SKM-1 treated with dmso at 0.1 percent for 144 hours (cell line): ENCODE measurements around the gene PHLDB2.

ENCODE experiments used
- DNase-seq: peaks from one replicate; lab custom pipeline; 2025; ENCODE audit not compliant: unreplicated experiment; lab: John Stamatoyannopoulos, UW

Gene PHLDB2

DNA sequence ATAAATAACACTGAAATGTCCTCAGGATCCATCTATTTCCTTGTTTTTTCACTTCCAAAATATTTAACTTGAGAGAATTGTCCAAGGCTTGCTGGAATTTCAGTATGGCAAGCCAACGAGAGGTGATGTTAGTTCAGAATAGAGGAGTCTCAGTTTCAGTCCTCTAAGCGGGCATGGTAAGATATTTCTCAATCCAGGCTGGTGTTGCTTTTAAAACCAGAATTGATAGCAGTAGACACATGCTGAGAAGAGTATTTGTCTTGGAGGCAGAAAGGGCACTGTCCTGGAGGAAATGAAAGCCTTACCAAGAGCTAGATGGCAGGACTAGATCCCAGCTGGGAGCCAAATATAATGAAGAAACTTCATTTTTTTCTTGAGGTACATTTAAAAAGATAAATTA lies 23.1 kb downstream of the PHLDB2 start:
- no peak for DNase-seq

DNA sequence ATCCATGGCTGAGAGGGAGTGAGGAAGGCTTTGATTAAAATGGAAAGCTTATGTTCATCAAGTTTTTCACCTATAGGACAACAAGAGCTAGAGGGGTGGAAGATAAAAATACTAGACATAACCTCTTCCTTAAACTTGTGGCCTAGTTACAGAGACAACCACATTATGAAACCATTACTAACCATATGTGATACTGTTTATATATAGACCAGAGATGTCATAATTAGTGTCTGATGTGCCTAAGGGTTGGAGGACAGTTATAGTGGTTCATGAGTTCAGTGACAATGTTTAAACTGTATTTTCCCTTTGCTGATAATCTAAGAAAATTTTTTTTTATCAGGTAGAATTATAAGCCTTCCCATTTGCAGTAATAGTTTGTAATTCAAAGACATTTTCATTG lies 23.7 kb downstream of the PHLDB2 start:
- no peak for DNase-seq

DNA sequence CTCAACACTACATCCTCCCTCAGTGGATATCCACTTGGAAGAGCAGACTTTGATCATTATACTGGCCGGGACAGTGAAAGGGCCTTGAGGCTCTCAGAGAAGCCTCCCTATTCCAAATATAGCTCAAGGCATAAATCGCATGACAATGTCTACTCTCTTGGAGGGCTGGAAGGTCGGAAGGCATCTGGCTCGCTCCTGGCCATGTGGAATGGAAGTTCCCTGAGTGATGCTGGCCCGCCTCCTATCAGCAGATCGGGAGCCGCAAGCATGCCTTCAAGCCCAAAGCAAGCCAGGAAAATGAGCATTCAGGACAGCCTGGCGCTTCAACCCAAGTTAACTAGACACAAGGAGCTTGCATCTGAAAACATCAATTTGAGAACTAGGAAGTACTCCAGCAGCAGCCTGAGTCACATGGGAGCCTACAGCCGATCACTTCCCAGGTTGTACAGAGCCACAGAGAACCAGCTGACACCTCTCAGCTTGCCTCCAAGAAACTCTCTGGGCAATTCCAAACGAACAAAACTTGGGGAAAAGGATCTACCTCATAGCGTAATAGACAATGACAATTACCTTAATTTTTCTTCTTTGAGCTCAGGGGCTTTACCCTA lies 25.4 kb downstream of the PHLDB2 start:
- DNase-seq: no peak

DNA sequence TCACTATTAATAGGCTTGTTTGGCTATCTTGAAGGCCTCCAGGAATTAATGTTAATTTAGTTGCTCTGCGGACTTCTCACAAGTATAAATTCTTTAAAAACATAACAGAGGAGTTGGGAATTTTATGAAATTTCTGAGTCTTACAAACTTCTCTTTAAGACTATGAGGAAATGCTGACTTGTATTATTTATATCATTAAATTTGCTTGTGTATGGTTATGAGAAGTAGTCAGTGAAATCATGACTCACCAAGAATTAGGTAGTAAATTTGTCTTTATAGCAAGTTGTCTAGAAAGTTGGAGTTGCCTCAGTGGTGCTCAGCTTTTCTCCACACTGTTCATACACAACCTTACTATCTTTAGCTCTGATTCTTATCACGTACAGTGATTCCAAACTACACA lies 26.5 kb downstream of the PHLDB2 start:
- DNase-seq: no peak

DNA sequence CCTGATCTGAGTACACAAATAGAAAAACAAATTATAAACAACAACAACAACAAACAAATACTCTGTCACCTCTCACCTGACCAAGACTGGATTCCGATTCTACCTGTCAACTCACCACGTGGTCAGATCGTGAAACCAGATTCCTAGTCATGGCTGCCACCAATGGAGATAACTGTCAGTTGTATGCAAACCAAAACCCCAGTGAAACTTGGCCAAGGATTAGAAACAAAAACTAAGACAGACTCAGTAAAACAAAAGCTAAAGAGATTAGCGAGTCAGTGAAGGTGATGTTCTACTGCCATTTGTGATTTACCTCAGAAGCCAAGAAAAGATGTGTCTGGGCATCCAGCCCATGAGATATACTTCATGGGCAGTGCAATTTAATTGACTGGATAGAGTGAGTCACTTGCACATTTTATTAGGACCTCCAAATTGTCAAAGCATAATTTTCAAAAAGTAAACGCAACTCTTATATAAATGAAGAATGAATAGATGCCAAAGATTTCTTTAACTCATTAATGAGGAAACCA lies 31.1 kb downstream of the PHLDB2 start:
- DNase-seq: no peak

DNA sequence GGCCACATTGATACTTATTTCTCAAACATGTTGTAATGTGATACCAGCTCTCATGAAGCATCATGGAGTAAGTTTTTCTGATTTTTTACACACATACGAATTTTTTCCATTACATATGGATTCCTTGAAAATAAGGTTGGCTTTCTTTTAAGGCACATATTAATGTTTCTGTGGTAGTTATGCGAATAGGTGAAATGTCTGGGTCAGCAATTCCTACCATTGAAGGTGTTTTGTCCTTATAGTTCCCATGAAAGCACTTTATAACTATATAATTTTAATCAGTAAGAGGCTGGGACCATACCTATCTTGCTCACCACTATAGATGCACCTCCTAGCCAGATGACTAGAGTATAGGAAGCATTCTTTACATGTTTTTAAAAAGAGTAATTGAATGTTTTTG lies 33.0 kb downstream of the PHLDB2 start:
- DNase-seq: no peak

DNA sequence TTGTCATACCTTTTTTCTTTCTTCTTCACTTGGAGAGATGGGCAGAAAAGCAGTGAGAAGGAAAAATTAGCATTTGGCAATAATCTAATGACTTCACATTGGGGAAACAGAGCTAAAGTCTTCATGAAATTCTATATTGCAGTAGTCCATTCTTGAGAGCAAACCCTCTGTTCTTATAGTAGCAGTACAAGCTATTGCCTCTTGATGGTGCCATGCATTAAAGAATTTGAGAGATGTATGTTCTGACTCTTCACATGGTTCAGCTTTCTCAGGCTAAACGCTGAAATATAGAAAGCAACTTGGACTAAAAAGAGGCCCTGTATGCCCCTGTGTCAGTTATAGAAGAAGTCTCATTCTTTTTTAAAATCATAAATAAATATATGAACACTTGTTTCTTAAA lies 36.0 kb downstream of the PHLDB2 start:
- DNase-seq: no peak

DNA sequence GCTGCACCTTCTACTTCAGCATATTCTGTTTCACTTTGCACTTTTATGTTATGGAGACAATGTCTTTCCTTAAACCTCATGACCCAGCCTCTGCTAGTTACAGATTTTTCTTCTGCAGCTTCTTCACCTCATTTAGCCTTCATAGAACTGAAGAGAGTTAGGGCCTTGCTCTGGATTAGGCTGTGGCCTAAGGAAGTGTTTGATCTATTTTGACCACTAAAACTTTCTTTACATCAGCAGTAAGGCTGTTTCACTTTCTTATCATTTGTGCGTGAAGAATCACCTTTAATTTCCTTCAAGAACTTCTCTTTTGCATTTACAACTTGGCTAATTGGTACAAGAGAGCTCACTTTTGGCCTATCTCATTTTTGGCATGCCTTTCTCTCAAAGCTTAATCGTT lies 40.9 kb downstream of the PHLDB2 start:
- DNase-seq: no peak

DNA sequence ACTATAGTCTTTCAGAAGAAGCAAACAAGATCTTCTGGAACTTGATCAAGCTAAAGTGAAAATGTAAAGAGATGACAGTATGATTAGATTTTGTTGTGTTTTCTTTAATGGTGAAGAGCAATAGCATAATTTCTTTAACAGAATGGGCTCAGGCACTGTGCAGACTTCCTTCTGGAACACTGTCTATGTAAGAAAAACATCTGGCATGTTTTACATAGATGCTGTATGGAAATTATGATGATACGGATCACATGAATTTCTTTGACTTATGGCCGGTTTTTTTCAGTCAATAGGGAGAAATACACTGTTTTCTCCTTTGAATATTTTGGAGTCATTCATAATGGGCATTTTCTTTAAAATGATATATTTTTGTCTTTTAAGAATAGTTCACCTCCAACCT lies 42.6 kb downstream of the PHLDB2 start:
- no peak for DNase-seq

DNA sequence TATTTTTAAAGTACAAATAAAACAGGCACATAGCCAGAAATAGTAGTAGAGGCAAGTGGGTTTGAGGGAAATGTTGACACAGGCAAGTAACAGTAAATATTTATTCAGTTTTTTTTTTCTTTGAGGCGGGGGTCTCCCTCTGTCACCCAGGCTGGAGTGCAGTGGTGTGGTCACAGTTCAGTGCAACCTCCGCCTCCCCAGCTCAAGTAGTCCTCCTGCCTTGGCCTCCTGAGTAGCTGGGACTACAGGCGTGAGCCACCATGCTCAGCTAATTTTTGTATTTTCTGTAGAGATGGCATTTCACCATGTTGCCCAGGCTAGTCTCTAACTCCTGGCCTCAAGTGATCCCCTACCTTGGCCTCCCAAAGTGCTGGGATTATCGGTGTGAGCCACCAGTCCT lies 43.5 kb downstream of the PHLDB2 start:
- DNase-seq: no peak

DNA sequence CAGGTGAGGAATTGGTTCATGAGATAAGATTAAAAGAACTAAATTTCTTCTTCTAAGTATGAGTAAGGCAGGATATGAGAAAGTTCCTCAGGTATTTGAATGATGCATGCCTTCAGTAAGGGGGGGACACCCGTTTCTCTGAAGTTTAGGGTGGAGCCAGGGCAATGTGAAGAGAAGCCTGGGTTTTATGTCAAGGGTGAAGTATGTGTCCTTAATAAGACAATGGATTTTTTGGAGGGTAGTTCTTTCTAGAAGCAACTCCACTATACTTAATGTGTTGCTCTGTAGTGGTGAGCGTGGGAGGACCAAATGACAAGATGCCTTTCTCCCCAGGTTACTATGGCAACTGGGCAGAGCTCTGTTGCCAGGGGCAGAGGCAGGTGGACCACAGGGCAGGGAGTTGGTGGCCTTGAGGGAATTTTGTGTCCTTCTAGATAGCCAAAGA lies 44.0 kb downstream of the PHLDB2 start:
- no peak for DNase-seq

DNA sequence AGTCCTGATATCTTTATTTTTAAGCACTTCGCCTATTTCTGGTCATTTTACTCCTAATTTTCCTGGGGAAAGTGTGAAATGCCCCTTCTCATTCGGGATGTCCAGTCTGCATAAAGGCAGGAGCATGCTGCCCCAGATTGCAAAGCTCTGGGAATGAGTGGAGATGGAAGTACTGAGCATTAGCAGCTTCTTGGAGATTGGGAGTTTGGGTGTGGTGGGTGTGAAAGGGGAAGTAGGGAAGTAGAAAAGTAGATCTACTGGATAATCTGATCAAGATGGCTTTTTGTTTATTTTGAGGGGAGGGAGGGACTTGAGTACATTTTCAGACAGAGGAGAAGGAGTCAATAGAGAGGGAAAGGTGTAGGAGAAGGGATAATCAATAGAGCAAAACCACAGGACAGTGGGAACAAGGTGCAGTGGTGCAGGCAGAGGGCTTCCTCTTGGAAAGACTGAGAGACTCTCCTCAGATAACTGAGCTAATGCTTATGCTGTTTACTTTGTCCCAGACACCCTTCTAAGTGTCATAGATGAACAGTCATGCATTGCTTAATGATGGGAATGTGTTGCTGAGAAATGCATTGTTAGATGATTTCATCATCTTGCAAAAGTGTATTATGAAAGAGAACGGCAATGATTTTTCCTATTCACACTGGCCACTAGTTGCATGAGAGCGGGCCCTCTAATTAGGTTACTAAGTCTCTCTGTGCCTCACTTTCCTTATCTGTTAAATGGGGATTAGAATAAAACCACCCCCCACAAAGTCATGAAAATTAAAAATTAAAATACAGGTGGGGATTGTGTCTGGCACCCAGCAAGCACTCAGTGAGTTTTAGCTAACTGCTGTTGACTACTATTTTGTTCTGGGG lies 45.5 kb downstream of the PHLDB2 start:
- DNase-seq: peak; percentile 14

DNA sequence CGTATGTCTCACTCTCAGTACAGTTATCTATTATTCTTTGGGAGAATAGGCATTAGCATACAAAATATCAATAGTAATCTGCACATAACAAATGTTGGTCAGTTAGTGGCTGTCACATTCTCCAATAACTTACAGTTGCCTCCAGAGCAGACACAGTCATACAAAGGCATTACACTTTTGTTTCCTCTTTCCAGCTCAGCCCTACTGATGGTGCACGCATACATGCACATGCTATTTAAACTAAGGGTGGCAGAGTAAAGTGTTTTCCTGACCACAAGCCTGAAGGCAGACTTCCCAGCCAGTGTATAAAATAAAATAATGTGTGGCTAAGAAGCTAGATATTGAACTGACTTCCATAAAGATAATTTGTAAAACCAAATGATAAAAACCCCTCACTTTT lies 47.6 kb downstream of the PHLDB2 start:
- no peak for DNase-seq

DNA sequence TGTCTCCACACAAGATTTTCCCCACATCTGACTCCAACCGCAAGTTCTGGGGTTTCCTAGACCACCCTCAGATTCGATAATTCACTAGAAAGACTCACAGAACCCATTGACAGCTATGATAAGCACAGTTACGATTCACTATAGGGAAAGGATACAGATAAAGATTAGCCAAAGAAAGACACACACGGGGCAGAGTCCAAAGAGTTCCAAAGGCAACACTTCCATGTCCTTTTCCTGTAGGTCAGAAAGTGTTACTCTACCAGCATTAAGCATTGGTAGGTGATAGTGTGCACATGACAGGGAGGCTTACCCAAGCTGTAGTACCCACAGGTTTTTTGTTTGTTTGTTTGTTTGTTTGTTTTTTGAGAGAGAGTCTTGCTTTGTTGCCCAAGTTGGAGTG lies 48.1 kb downstream of the PHLDB2 start:
- DNase-seq: no peak

DNA sequence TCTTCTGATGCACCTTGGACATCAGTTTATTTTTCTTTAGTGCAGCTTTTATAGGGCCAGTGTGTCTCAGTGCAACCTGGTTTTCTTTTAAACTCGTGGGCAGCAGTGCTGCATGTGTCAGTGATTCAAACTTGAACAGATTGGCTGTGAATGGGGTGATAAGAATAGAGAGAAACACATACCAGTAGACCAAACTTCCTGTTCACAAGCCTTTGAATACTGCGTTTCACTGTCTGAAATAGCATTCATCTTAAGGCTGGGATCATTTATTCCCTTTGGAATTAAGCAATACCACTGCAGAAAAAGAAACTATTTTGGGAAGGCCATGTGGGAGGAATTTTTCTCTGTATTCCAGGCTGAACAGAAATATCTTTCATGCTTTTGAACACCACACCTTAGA lies 51.7 kb downstream of the PHLDB2 start:
- DNase-seq: no peak

DNA sequence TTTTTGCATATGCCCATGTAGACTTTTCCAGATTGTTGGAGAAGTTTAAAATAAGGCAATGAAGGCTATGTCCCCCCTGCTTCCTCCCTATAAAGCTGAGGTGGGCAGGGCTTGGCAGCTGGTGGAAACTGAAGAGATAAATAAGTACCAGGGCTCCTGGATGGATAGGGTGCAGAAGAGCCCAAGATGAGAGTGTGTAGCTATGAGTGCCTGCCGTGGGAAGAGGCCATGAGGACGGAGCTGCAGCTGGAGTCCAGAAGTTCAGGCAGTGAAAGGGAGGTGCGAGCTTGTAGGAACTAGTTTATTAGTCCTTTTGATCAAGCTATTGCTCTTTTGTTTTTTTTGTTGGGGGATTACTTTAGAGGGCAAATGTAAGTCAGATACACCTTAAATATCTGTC lies 52.4 kb downstream of the PHLDB2 start:
- DNase-seq: no peak

DNA sequence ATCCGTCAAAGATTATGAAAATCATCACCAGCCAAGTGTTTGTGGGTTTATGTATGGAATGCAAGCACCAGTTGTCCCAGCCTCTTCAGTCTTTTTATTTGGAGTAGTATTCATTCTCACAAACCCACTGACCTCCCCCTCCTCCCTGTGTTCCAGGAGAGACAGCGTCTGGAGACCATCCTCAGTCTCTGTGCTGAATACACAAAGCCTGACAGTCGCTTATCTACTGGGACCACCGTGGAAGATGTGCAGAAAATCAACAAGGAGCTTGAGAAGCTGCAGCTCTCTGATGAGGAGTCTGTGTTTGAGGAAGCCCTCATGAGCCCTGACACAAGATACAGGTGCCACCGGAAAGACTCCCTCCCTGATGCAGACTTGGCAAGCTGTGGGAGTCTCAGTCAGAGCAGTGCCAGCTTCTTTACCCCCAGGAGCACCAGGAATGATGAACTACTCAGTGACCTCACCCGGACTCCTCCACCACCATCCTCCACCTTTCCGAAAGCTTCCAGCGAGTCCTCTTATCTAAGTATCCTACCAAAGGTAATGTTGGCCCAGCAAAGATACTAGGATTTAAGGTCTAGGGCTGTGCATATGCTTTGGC lies 54.2 kb downstream of the PHLDB2 start:
- DNase-seq: no peak

DNA sequence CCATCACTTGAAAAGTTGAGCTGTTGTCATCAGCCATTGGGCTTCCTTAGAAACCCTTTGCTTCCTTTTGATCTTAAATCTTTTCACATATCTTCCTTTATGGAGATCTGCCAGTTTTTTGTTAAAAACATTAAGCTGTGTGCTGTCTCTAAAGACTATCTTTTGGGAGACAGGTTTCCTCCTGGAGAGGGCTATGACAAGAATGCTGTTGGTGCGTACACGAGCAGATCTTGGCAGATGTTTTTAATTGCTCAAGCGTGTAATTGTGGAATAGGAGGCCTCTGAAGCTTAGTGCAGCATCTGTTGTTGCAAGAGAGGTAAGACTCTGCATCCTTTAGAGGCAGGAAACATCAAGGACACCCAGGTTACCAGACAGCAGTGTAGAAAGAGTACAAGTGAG lies 56.8 kb downstream of the PHLDB2 start:
- DNase-seq: no peak

DNA sequence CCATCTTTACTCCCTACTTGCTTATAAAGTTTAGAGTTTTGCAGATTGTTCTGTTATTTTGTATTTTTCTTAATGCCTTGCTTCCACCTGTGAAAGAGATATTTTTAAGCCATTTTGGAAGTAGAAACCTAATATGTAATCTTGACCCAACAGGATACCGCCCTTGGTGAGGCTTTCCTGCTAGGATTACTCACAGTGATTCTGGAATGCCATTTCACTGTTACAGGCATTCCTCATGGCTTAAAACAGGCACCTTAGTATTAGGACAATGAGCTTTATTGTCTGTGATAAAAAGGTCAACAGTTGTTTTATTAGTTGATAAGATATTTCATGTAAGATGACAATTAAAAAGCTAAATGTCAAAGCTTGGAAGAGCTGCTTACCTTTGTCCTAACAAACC lies 58.2 kb downstream of the PHLDB2 start:
- DNase-seq: no peak

DNA sequence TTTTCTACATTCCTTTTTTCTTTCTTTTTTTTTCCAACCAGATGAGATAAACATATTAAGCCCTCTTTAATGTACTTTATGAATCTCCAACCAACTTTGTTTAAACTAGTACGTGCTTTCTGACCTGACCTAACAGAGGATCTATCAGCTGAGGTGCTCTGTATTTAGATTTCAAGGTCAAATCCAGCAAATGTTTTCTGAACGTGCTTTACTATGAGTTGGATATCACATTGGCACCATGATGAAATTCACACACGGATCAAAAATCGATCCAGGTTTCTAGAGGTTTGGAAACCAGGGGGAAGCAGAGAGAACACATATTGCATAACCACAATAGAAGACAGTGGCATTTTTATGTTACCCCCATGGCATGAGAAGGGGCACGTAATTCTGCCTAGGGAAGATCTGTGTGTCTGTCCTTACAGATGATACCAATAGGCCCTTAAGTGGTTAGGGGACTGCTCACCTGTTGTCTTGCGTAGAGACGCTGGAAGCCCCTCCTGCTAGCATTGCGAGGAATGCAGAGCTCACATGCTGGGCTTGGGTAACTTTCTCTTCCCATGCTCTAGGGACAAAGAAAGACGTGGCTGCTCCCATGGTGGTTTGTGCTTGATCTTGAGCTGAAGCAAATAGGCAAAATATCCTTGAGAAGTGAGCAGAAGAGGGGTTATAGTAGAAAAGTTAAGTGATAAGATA lies 60.5 kb downstream of the PHLDB2 start:
- DNase-seq: no peak

DNA sequence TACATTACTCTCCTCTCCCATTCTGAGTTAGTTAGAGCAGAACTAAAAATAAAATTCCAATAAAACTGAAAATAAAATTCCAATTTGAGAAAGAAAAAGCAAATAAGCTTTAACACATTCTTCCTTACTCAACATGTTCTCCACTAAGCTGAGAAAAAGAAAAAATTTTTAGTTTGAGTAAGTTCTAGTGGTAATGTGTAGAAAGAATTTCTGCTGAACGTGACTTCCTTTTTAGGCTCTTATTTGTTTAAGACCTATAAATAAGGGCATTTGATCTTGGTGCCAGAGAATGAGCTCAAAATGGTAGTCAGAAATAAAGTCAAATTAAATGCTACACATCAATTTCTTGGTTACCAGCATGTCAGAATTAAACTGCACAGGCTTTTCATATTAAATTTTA lies 62.1 kb downstream of the PHLDB2 start:
- no peak for DNase-seq
